KBM-7 (cell line): Measurements from ENCODE around the gene AP5Z1.
A peak's percentile ranks its signal among the peaks of the same experiment; 100 is the strongest.

Experiments used
- DNase-seq: peaks from one replicate; pipeline ENCODE4 v3.0.0-alpha.2; 2015
- in situ Hi-C: fragments of 300-500 bp; cut with MboI; formaldehyde crosslinking; loops from 2 replicates; pipeline ENCODE4 v1.14.3; 2020; ENCODE audit warnings: low sequenced_read_pairs, low pct_unique_long_range_greater_than_20kb, mixed read lengths

Gene AP5Z1

DNA sequence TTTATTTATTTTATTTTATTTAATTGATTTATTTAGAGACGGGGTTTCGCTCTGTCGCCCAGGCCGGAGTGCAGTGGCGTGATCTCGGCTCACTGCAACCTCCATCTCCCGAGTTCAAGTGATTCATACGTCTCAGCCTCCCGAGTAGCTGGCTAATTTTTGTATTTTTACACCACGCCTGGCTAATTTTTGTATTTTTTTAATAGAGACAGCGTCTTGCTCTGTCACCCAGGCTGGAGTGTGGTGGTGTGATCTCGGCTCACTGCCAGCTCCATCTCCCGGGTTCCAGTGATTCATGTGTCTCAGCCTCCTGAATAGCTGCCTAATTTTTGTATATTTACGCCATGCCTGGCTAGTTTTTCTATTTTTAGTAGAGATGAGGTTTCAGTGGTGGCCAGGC, 34.2 kb downstream of the AP5Z1 start:
- no peak for DNase-seq
- in situ Hi-C loops, result loop anchor here (25.0 kb wide), 1 partner anchor 278 kb away; no protein-coding TSS in a partner anchor

DNA sequence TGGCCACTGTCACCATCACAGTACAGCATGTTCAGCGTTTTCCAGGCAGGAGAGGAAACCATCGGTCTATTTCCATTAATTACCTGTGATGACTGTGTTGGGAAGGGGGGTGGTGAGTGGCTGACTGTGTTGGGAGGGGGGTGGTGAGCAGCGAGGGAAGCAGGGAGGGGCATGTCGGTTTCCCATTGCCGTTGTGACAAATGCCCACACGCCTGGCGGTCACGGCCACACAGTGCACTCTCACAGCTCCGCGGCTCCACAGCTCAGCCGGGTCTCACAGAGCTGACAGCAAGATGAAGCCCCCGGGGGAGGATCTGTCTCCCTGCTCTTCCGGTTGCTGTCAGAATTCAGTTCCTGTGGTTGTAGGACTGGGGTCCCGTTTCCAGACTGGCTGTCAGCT, 39.0 kb downstream of the AP5Z1 start:
- in situ Hi-C loops, result loop anchor here (25.0 kb wide), 1 partner anchor 273 kb away; no protein-coding TSS in a partner anchor
- no peak for DNase-seq

DNA sequence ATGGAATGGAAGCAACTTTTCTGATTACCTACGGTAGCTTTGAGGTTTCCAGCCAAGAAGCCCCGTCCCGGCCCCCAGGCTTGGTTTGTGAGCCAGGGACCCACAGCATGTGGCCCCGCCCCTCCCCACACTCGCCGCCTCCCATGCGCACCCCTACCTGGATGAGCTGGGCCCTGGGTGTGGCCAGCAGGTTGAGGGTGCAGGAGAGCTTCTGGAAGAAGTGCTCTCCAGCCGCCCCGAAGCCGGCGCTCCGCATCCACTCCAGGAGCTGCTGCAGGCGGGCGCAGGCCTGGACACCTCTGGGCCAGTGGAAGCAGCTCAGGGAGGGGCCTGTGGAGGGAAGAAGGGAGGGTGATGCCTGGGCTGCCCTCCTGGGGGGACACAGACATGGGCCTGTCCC, 39.7 kb downstream of the AP5Z1 start:
- no peak for DNase-seq
- in situ Hi-C loops, result loop anchor here (25.0 kb wide), 1 partner anchor 272 kb away; no protein-coding TSS in a partner anchor

DNA sequence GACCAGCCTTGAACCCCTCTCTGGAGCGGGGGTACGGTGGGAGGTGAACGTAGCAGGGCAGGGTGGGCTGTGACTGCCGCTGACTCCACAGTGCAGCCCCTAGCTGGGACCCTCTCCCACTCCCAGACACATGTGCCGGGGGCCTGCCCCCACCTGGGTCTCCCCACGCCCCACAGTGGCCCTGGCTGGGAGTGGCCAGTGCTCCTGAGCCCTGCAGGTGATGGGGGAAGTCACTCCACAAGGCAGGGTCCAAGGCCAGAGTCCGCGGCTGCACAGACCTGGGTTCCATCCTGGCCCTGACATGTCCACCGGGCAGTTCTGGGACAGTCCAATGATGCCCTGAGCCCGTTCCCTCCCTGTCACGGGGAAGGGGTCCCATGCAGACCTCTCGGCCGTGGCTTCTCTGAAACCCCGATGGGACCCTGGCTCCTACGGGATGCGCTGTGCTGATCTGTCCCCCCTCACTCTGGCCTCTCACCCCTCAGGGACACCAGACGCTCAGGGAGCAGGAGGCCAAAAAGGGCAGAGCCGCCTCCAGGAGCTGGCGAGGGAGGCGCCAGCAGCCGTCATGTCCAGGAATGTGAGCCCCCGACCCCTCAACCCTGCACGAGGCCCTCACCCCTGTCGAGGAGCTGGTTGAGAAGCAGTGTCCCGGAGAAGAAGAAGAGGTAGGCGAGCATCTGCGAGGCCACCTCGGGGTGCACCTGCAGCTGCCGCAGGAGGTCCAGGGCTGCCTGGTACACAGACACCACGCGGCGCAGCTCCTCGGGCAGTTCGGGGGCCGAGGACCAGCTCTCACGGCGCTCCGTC, 40.4 kb downstream of the AP5Z1 start:
- in situ Hi-C loops, result loop anchor here (25.0 kb wide), 1 partner anchor 271 kb away; no protein-coding TSS in a partner anchor
- no peak for DNase-seq

DNA sequence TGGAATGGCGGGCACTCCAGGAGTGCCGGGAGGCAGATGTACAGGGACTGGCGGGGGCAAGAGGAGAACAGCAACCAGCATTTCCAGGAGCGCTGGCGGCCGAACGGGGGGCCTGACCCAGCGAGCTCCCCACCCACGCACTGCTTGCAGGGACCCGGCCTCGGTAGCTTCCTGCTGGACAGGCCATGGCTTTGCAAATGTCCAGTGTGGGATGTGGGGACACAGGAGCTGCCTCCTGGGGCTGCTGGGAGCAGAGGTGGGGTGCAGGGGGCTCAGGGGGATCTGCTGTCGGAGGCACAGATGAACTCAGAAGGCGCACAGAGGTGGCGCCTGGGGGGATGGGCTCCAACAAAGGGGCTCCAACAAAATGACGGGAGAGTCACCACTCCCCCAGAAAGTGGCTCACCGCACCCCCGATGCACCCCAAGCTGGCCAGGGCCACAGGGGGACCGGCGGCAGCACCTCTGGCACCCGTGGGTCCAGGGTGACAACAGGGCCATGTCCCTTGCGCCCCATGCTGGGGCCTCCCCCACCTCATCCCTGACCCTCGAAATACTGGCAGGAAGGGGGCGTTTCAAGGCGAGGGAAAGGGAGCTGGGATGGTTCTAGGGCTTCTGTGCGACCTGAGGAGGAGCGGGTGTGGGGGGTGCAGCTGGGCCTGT, 41.1 kb downstream of the AP5Z1 start:
- in situ Hi-C loops, result loop anchor here (25.0 kb wide), 1 partner anchor 271 kb away; no protein-coding TSS in a partner anchor
- DNase-seq, result no peak

DNA sequence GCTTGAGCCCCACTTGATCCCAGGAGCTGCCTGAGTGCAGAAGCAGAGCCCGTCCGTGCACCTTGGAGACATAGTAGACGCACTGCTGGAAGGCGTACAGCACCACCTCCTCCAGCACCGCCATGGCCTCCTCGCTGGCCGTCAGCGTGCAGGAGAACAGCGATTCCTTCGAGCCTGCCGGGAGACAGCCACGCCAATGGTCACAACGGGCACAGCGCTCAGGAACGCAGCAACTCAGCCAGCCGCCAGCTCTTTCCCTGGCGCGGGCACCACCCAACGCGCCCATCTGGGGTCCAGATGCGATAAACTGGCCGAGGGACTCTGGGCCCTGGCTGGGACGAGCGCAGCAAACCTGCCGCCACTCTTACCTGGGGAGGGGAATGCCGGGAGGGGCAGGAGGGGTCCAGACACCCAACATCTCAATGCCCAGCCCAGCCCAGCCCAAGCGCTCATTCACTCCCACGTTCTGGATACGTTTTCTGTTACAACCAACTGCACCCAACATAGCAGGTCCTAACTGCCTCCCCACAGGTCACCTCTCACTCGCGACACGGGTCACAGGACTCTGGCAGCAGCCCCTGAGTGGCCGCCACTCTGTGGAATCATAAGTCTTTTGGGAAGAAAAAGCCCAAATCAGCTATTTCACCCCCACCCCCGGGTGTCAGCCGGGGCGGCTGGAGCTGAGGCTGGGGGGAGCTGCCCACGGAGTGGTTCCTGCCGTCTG, 41.9 kb downstream of the AP5Z1 start:
- in situ Hi-C loops, result loop anchor here (25.0 kb wide), 1 partner anchor 270 kb away; no protein-coding TSS in a partner anchor

DNA sequence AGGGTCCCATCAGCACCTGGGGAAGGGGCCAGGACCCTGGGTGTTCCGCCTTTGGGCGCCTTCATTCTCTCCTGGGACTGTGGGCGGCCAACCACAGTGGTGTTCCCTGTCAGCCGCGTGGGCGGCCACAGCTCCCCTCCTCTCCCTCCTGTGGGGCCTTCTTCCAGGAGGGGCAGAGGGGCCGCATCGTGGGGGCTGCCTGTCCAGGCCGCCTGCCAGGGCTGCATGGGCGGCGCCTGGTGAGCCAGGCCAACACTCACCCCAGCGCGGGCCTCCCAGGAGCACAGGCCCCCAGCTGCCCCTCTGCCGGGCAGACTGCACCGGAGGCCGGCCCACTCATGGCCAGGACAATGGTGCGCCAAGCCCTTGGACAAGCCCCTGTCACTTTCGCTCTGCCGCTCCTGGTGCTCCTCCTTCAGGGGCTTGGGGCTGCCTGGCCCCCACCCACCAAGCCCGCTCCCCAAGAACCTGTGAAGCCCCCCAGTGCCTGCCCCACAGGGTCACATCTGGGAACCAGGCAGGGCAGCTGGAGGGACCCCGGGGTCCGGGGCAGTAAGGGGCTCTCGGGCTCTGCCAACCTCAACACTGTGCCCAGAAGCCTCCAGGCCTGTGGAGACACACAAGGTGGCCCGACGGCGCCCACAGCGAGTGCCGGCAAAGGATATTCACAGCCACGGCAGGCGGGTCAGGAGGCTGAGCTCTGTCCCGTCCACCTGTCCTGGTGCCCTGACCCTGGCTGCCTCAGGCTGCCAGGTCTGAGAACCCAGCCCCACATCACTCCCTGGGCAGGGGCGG, 42.8 kb downstream of the AP5Z1 start:
- in situ Hi-C loops, result loop anchor here (25.0 kb wide), 1 partner anchor 269 kb away; no protein-coding TSS in a partner anchor
- DNase-seq, result no peak

More for the DNA sequence above, 41.9 kb downstream of the AP5Z1 start:
- no peak for DNase-seq

DNA sequence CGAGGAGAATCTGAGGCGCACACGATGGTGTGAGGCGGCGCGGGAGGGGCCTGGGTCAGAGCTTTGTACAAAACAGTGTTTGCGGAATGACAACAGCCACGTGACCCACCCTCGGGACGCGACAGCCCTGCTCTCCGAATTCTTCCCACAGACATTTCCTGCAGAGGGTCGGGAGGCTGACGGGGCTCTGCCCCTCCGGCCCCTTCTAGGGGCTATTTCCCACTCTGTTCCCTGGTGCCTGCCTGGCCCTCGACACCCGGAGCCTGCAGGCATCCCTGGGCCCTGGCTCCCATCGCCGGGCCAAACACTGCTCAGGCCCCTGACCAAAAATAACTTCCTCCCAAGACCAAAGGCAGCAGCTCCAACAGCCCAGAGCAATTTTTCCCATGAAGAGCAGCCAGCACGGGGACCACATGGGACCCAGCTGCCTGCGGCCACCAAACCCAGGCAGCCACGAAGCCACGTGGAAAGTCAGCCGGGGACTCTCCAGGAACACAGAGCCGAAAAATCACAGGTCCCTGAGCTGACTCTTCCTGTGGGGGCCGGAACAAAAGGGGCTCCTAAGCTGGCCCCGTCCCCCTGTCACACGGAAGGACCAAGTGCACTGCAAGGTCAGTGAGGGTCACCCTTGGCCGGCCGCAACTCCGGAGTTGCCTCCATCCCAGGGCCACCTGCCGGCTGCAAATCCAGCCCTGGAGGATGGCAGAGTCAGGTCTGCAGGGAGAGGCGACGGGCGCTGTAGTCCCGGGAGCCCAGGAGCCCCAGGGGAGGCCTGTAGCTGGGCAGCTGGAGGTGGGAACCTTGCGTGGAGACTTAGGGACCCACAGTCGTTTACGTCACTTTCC, 44.4 kb downstream of the AP5Z1 start:
- in situ Hi-C loops, result loop anchor here (25.0 kb wide), 1 partner anchor 268 kb away; no protein-coding TSS in a partner anchor
- DNase-seq, result no peak

DNA sequence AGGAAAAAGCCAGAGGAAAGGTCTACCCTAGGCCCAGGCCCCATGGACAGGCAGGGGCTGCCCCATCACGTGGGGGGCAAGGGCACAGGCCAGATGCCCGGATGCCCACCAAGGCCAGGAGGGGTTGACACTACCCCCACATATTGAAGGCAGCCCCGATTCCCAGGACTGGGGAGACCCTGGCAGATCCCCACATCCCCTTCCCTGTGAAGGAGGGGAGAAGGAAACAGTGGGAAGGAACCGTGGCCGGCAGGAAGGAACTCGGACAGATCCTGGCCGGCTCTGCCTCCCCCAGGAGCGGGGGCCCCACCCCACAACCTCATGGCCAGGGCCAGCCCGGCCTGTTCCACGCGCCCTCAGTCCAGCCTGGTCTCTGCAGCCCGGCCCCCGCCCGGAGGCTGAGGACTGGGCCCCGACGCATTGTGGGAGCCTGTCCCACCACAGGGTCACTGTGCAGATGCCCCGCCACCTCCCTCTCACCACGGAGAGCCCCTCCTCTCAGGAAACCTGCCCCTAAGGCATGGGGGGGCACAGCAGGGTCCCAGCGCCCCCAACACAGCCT, 45.1 kb downstream of the AP5Z1 start:
- in situ Hi-C loops, result loop anchor here (25.0 kb wide), 1 partner anchor 267 kb away; no protein-coding TSS in a partner anchor
- no peak for DNase-seq

DNA sequence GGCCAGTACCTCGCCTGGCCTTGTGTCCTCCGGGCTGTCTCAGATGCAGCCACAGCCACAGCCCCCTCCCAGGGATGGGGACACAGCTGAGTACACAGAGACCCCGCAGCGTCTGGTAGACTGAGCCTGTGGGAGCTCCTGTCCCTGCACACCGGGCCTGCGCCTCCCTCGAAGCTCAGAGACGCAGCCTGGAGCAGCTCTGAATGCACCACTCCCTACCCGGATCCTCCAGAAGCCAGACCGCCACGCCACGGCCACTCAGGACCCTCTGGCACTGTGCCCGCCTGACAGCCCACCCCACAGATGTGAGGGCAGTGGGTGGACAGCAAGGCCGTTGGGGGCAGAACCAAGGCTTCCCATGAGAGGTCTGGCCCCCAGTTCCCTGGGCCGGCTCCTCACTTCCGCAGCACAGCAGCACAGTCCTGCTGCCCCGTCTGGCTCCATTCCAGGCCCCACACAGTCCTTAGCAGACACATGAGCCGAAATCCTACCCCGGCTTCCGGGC, 45.6 kb downstream of the AP5Z1 start:
- in situ Hi-C loops, result loop anchor here (25.0 kb wide), 1 partner anchor 266 kb away; no protein-coding TSS in a partner anchor
- no peak for DNase-seq

DNA sequence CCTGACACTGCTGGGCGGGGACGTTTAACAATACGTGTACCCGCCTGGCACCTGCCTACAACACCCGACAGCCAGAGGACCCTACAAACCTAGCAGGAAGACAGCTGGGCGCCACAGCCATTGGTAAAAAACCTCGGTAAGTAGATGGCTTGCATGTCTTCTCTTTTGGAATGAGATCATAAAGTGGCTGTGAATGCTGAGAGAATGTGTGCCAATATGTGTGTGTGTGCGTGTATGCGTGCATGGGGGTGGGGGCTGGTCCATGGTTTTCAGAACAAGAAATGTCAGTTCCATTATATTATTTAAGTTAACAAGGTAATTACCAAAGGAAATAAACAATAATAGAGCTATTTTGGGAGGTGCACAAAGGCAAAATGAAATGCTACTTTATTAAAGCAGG, 47.3 kb downstream of the AP5Z1 start:
- no peak for DNase-seq
- in situ Hi-C loops, result loop anchor here (25.0 kb wide), 1 partner anchor 265 kb away; no protein-coding TSS in a partner anchor

DNA sequence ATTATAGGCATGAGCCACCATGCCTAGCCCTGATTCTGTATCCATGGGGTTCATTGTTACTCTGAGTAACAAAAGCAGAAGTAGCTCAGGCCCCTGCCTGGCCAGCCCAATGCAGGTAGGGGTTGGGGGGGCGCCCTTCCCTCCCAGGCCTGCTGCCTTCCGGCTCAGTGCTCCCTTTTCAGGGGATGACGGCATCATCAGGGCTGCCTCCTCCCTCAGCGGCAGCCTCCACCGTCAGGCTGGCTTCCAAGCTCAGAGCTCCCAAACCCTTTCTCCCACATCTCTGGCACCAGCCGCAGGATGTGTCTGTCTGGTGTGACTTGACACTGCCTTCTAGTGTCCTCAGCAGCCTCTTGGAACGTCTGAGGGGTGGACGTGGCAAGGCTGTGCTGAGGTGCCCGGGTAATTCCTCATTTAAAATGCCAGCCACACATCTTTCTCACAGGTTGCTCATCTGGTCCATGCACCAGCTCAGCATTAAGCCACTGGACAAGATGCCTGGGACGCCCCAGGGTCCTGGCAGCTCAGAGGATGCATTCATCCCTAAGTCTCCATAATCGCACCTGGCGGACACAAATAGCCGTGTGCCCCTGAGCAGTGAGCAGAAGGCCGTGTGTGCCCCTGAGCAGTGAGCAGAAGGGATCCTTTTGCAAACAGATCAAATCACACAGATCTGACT, 48.2 kb downstream of the AP5Z1 start:
- peak; percentile 24 for DNase-seq
- in situ Hi-C loops, result loop anchor here (25.0 kb wide), 1 partner anchor 264 kb away; no protein-coding TSS in a partner anchor

DNA sequence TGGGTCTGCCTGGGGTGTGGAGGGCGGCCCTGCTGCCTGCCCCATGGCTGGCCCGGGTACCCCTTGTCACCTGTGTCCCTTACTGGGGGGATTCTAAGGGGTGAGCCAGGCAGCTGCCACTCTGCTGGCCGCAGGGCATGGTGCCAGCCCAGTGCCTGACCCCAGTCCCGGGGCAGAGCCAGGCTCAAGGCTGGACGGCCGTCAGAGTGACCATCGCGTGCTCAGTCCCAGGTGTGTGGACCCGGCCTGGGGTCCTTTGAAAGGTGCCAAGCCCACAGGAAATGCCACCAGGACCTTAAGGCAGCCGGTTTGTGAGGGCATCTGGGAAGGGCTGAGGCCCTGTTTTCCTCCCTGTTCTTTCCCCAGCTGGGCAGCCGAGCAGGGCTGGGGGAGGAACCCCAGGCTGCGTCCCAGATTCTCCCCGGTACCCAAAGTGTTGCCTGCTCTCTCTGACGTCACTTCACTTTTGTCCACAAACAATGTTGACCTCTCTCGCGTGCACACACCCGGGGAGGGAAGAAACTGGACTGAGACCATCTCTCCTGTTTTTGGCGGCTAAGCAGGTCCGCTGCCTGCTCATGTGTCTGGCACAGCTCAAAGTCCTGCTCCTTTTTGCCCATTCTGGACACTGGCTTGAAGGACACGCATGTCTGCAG, 48.8 kb downstream of the AP5Z1 start:
- no peak for DNase-seq
- in situ Hi-C loops, result loop anchor here (25.0 kb wide), 1 partner anchor 263 kb away; no protein-coding TSS in a partner anchor

DNA sequence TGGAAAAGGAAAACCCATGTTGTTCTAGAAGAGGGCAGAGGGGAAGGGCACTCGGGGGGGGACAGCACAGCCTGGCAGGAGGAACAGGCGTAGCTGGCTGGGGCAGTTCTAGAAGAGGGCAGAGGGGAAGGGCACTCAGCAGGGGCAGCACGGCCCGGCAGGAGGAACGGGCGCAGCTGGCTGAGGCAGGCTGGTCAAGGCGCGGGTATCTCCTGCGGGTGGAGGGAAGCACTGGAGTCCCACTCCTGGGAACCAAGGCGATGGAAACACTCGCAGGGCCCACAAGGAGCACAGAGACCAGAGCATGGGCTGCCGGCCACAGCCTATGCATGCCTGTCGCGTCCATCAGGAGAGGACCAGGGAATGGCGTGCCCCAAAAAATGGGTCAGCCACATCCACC, 49.7 kb downstream of the AP5Z1 start:
- DNase-seq, result no peak
- in situ Hi-C loops, result no loop called here

DNA sequence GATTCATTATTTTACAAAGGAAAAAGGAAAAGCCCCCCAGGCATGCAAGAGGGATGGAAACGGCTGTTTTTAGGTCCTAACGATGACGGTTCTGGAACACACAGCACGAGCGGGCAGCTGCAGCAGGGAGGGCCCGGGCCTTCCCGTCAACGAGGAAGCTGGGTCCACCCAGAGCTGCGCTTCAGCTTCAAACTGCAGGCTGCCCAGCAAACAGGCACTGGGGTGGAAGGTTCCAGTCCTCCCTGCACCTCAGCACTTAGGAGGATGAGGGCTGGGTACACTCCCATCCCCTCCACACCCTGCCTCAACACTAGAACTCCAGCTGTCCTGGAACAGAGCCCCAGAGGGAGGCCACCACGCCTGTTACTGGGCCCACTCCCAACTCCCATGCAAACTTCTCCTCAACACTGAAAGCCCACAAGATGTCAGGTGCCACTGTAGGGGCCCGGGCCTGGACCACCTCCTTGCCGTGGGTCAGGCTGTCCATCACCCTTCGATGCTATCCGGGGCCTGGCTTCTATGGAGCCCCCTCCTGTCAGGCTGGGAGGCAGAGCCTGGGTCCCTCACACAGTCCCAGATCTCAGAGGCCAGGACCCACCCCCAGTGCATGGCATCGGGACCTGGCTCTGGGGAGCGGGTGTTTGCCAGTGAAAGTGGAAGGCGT, 53.4 kb downstream of the AP5Z1 start:
- DNase-seq, result no peak
- in situ Hi-C loops, result no loop called here

DNA sequence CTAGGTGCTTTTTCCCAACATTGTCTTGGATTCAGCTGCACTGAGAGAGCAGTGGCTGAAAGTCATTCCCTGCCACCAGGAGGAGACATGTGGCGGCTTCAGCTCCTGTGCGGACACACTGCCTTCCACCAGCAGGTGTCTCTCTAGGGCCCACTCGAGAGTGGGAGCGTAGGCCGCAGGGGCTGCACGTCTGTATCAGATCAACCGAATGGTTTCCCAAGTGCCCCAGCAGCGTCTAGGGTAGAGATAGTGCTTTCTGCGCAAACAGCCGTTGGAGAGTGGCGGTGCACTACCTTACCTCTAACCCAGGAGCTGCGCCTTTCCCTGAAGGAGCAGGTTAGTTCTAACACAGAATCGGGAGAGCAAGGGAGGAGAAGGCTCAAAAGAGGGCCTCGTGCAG, 54.8 kb downstream of the AP5Z1 start:
- in situ Hi-C loops, result no loop called here
- DNase-seq, result peak; percentile 75
